Panc1 (cell line): ENCODE results near the gene KDM4B. TPM values are rescaled to one million over a fixed set of nuclear protein-coding genes. Genes with fewer than 3 reads are reported as not detected.

Experiments used
- ATAC-seq: fragments of 200-7000 bp; cut with Tn5 transposase; 2 replicates; pipeline ENCODE4 v1.9.1; 2020; ENCODE audit warnings: mild to moderate bottlenecking, moderate library complexity
- BruUV-seq: library from RNA; stranded (reverse); fragments of 400-500 nt; replicated peaks from 2 replicates; lab custom pipeline; 2021; lab: Mats Ljungman, UMichigan
- CTCF ChIA-PET: fragments of 300-600 bp; sonication (Branson Sonifier 250); formaldehyde crosslinking; loops from one replicate; lab custom pipeline; 2022; ENCODE audit warnings: antibody characterized with exemption; lab: Charles Lee
- POLR2A ChIA-PET: fragments of 300-600 bp; sonication (Branson Sonifier 250); formaldehyde crosslinking; loops from one replicate; lab custom pipeline; 2022; ENCODE audit warnings: antibody characterized with exemption; lab: Charles Lee
- DNase-seq: peaks from one replicate; pipeline ENCODE4 v3.0.0-alpha.2; 2010; ENCODE audit warnings: low read depth, low spot score
- H3K27ac ChIP-seq: 2 replicates; pipeline ENCODE4 v1.5.1; 2011; ENCODE audit warnings: mild to moderate bottlenecking, low read length, inconsistent platforms
- H3K27me3 ChIP-seq: fragments of 200-500 bp; sonication (Bioruptor generic); 2 replicates; pipeline ENCODE4 v1.6.0; 2014; ENCODE audit warnings: low read length, inconsistent platforms; ENCODE audit not compliant: control insufficient read depth, insufficient read depth
- H3K36me3 ChIP-seq: fragments of 200-500 bp; sonication (Bioruptor generic); 2 replicates; pipeline ENCODE4 v1.5.1; 2014; ENCODE audit warnings: inconsistent platforms, mild to moderate bottlenecking, low read length, moderate library complexity; ENCODE audit not compliant: control insufficient read depth, insufficient read depth
- H3K4me1 ChIP-seq: 2 replicates; pipeline ENCODE4 v1.5.1; 2011; ENCODE audit warnings: inconsistent platforms, mild to moderate bottlenecking, low read length, moderate library complexity; ENCODE audit not compliant: control insufficient read depth, insufficient read depth
- H3K4me3 ChIP-seq, 2 experiments: 2 replicates each; pipeline ENCODE4 v1.5.1; 2011 to 2012; ENCODE audit warnings: low read depth in 2 of 2, low read length in 2 of 2, mild to moderate bottlenecking in 2 of 2, inconsistent platforms in 1 of 2, moderate library complexity in 1 of 2
- H3K9me3 ChIP-seq: fragments of 200-500 bp; sonication (Bioruptor generic); 2 replicates; pipeline ENCODE4 v1.5.1; 2014; ENCODE audit warnings: low read depth, mild to moderate bottlenecking, inconsistent platforms, low read length, moderate library complexity; ENCODE audit not compliant: control insufficient read depth, insufficient read depth
- POLR2AphosphoS5 ChIP-seq: IDR thresholded peaks from 2 replicates; pipeline ENCODE4 v1.6.1; 2012; ENCODE audit warnings: mild to moderate bottlenecking, low read depth, low read length, moderate library complexity
- SIN3A ChIP-seq: IDR thresholded peaks from 2 replicates; pipeline ENCODE4 v1.6.1; 2012; ENCODE audit warnings: low read depth, mild to moderate bottlenecking, low read length, moderate library complexity, borderline replicate concordance; ENCODE audit not compliant: insufficient read depth
- TCF7L2 ChIP-seq: IDR thresholded peaks from 2 replicates; pipeline ENCODE4 v1.6.1; 2011; ENCODE audit warnings: mild to moderate bottlenecking, low read depth, low read length, inconsistent platforms
- in situ Hi-C: cut with HindIII; loops from 2 replicates; pipeline ENCODE4 v1.10.0; 2016; ENCODE audit warnings: low sequenced_read_pairs, low pct_unique_long_range_greater_than_20kb
- intact Hi-C: fragments of 100-400 bp; cut with micrococcal nuclease; formaldehyde crosslinking; loops from one replicate; pipeline ENCODE4 v1.10.0; 2022; ENCODE audit not compliant: unreplicated experiment
- total RNA-seq: library from RNA; stranded (reverse); gene quantifications from one replicate; pipeline ENCODE4 v1.2.1, GENCODE V29; 2021; ENCODE audit not compliant: unreplicated experiment
- TF ChIP-seq, protein P1 (sequence below): fragments of 450-650 bp; IDR thresholded peaks from 2 replicates; pipeline ENCODE4 v1.5.1; 2017; ENCODE audit warnings: mild to moderate bottlenecking
- TF ChIP-seq, protein P2 (sequence below), 2 experiments: IDR thresholded peaks; 2 replicates each; pipeline ENCODE4 v1.6.1; 2011 to 2012; ENCODE audit warnings: low read depth in 2 of 2, control low read depth in 1 of 2, low read length in 1 of 2, mild to moderate bottlenecking in 1 of 2, moderate library complexity in 1 of 2; ENCODE audit not compliant: insufficient read depth in 1 of 2

The KDM4B gene
- total RNA-seq, 1 experiment from 2014 or later: 18.4 TPM

DNA sequence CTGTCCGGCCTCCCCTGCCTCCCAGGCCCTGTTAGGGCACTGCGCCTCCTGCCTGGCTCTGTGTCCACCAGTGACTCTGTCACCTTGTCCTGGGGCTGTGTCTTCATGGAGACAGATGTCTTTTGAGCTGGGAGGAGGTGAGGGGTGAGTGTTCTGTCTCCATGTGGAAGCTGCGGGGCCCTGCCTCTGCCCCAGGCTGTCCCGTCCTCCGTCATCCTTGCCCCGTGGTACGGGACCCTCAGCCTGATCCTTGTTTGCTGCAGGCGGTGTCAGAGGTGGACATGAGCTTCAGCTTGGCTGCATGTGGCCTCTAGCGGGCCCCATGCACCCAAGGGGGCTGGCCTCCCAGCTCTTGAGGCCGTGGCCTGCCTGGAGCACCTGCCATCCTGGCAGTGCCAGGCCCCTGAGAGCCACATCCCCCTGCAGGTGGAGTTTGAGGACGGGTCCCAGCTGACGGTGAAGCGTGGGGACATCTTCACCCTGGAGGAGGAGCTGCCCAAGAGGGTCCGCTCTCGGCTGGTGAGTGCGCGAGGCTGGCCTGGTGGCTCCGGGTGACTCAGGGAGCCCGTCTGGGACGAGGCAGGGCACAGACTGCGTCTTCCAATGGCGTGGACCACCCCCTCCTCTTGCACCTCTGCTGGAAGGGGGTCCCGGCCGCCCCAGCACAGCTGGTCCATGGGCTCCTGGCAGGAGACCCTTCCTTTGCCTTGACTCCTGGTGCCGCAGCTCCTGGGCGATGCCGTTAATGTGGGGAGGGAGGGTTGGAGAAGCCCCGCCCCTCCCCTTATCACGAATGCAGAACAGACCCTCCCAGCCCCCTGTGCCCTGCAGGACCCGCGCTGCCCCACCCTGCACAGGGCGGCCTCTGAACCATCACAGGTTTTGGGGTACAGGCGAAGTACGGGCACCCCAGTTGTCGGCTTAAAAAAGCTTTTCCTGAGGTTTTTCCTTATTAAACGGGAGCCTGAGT is 181.3 kb downstream of the KDM4B start:
- intact Hi-C loops (no loop called here), in situ Hi-C loops (no loop called here)
- no peak overlapping the region for H3K27ac ChIP-seq
- no peaks in the 10 kb centered on the region for H3K27me3 ChIP-seq
- H3K4me3 ChIP-seq: no peak overlapping the region
- no peaks in the 10 kb centered on the region for H3K4me1 ChIP-seq
- ChIA-PET CTCF (interaction anchor here (0.6 to 1.2 kb wide), 2 partner anchors 98 to 1620 kb away, joined by 3 to 9 read pairs; no protein-coding TSS in a partner anchor), POLR2A (no interaction called here)
- H3K36me3 ChIP-seq: no peaks in the 10 kb centered on the region
- no peaks in the 10 kb centered on the region for H3K9me3 ChIP-seq
- ATAC-seq (no peak), DNase-seq (no peak)
- no TSS peak for BruUV-seq
- no peak for TF ChIP-seq SIN3A
- no peak for TF ChIP-seq TCF7L2
- TF ChIP-seq, protein P1, sequence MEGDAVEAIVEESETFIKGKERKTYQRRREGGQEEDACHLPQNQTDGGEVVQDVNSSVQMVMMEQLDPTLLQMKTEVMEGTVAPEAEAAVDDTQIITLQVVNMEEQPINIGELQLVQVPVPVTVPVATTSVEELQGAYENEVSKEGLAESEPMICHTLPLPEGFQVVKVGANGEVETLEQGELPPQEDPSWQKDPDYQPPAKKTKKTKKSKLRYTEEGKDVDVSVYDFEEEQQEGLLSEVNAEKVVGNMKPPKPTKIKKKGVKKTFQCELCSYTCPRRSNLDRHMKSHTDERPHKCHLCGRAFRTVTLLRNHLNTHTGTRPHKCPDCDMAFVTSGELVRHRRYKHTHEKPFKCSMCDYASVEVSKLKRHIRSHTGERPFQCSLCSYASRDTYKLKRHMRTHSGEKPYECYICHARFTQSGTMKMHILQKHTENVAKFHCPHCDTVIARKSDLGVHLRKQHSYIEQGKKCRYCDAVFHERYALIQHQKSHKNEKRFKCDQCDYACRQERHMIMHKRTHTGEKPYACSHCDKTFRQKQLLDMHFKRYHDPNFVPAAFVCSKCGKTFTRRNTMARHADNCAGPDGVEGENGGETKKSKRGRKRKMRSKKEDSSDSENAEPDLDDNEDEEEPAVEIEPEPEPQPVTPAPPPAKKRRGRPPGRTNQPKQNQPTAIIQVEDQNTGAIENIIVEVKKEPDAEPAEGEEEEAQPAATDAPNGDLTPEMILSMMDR: no peak
- TF ChIP-seq POLR2AphosphoS5: no peak
- TF ChIP-seq, protein P2, sequence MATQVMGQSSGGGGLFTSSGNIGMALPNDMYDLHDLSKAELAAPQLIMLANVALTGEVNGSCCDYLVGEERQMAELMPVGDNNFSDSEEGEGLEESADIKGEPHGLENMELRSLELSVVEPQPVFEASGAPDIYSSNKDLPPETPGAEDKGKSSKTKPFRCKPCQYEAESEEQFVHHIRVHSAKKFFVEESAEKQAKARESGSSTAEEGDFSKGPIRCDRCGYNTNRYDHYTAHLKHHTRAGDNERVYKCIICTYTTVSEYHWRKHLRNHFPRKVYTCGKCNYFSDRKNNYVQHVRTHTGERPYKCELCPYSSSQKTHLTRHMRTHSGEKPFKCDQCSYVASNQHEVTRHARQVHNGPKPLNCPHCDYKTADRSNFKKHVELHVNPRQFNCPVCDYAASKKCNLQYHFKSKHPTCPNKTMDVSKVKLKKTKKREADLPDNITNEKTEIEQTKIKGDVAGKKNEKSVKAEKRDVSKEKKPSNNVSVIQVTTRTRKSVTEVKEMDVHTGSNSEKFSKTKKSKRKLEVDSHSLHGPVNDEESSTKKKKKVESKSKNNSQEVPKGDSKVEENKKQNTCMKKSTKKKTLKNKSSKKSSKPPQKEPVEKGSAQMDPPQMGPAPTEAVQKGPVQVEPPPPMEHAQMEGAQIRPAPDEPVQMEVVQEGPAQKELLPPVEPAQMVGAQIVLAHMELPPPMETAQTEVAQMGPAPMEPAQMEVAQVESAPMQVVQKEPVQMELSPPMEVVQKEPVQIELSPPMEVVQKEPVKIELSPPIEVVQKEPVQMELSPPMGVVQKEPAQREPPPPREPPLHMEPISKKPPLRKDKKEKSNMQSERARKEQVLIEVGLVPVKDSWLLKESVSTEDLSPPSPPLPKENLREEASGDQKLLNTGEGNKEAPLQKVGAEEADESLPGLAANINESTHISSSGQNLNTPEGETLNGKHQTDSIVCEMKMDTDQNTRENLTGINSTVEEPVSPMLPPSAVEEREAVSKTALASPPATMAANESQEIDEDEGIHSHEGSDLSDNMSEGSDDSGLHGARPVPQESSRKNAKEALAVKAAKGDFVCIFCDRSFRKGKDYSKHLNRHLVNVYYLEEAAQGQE (IDR thresholded peaks at IDR 0.05; ENCODE audit: insufficient read depth in 1 of 2, low read depth in 2 of 2, low read length in 1 of 2): no peak

DNA sequence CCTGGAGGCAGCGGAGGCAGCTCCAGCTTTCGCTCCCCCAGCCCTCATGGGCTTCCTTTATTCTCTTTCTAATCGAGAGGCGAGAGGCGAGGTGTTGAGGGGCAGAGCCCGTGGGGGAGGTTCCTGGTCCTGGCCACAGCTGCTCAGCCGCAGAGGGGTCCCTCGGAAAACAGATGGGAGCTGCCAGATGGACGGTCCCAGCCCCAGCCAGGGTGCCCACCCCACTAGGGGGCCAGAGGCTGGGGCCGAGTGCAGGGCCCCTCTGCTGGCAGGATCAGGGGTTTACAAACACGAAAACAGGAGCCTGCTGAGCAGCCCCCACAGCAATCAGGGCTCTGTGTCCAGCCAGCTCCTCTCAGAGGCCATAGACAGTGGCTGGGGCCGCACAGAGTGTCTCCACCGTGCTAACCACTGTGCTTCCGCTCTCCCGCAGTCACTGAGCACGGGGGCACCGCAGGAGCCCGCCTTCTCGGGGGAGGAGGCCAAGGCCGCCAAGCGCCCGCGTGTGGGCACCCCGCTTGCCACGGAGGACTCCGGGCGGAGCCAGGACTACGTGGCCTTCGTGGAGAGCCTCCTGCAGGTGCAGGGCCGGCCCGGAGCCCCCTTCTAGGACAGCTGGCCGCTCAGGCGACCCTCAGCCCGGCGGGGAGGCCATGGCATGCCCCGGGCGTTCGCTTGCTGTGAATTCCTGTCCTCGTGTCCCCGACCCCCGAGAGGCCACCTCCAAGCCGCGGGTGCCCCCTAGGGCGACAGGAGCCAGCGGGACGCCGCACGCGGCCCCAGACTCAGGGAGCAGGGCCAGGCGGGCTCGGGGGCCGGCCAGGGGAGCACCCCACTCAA is 182.2 kb downstream of the KDM4B start:
- no peaks in the 10 kb centered on the region for H3K36me3 ChIP-seq
- no TSS peak for BruUV-seq
- no peak overlapping the region for H3K4me3 ChIP-seq
- H3K27me3 ChIP-seq: no peaks in the 10 kb centered on the region
- intact Hi-C loops (no loop called here), in situ Hi-C loops (no loop called here)
- H3K9me3 ChIP-seq: no peaks in the 10 kb centered on the region
- no peak for ATAC-seq
- TF ChIP-seq SIN3A (no peak), TCF7L2 (no peak), POLR2AphosphoS5 (no peak)
- TF ChIP-seq, protein P2 (IDR thresholded peaks at IDR 0.05; ENCODE audit: insufficient read depth in 1 of 2, low read depth in 2 of 2, low read length in 1 of 2): no peak
- TF ChIP-seq, protein P1: no peak
- DNase-seq: no peak
- no peak overlapping the region for H3K27ac ChIP-seq
- POLR2A ChIA-PET: no interaction called here
- CTCF ChIA-PET: no interaction called here
- no peaks in the 10 kb centered on the region for H3K4me1 ChIP-seq
